Vagina (tissue), 2 donors: ENCODE data around the gene GJD3. TPM values are rescaled to one million over a fixed set of nuclear protein-coding genes. Genes with fewer than 3 reads are reported as not detected.
A peak's percentile ranks its signal among the peaks of the same experiment; 100 is the strongest.

Experiments
- DNase-seq, 2 donors: peaks; one replicate each; pipeline ENCODE4 v3.0.0-alpha.2; 2017; ENCODE audit errors: extremely low spot score in 2 of 2
- H3K27ac ChIP-seq: fragments of 200-600 bp; sonication (generic); one replicate; pipeline ENCODE4 v1.5.1; 2019
- H3K27me3 ChIP-seq: fragments of 200-600 bp; sonication (generic); one replicate; pipeline ENCODE4 v1.5.1; 2019
- H3K36me3 ChIP-seq, 2 donors: fragments of 200-600 bp; sonication (generic); one replicate each; pipeline ENCODE4 v1.5.1; 2017 to 2019
- H3K4me1 ChIP-seq: fragments of 200-600 bp; sonication (generic); one replicate; pipeline ENCODE4 v1.5.1; 2019
- H3K4me3 ChIP-seq, 2 donors: fragments of 200-600 bp; sonication (generic); 1 replicate in 1 of 2; 2 replicates in 1 of 2; pipeline ENCODE4 v1.5.1; 2016 to 2019
- H3K9me3 ChIP-seq: fragments of 200-600 bp; sonication (generic); one replicate; pipeline ENCODE4 v1.5.1; 2019
- POLR2A ChIP-seq, 2 donors: fragments of 450-650 bp; IDR thresholded peaks; one replicate each; pipeline ENCODE4 v1.6.1; 2017; ENCODE audit warnings: antibody characterized with exemption in 2 of 2, mild to moderate bottlenecking in 2 of 2, moderate library complexity in 2 of 2
- POLR2AphosphoS5 ChIP-seq, 2 donors: sonication (generic); formaldehyde crosslinking; IDR thresholded peaks; one replicate each; pipeline ENCODE4 v1.9.0; 2017; ENCODE audit warnings: antibody characterized with exemption in 2 of 2, mild to moderate bottlenecking in 2 of 2, low read depth in 1 of 2; ENCODE audit not compliant: insufficient read depth in 1 of 2
- intact Hi-C: fragments of 100-400 bp; cut with DNase I; formaldehyde crosslinking; loops from one replicate; pipeline ENCODE4 v1.15.1; 2023
- total RNA-seq: library from RNA; depleted of rRNA; stranded (reverse); fragments of >200 nt; gene quantifications from one replicate; pipeline ENCODE4 v1.2.3, GENCODE V29; 2016
- TF ChIP-seq, protein P1 (sequence below), 3 experiments: fragments of 450-650 bp in 2 of 3; fragments of 200-600 bp in 1 of 3; sonication (generic) in 1 of 3; IDR thresholded peaks; one replicate each; pipeline ENCODE4 v1.5.1; 2017 to 2019; ENCODE audit warnings: antibody characterized with exemption in 3 of 3, mild to moderate bottlenecking in 2 of 3, moderate library complexity in 2 of 3

Gene GJD3
- total RNA-seq, 1 donor from 2014 or later = 12.0 TPM

DNA sequence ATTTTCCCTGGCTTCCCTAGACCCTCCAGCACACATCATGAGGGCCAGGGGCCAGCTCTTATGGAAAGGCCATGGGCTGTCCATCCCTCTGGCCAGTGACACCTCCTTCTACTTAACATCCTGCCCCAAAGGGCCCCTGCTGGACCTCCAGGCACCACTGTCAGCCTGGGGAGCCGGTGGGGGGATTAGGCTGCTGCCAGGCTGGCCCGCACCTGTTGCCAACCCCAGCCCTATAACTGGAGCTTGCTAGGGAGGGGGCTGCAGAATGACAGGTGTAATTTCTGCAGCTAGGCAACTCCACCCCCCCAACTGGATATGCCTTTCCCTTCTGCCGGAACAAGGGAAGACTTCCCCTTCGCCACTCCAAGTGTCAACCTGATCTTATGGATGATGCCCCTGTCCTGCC is 43.0 kb downstream of the GJD3 start:
- intact Hi-C loops = no loop called here
- Histone ChIP-seq H3K27me3 (no peaks in the 10 kb centered on the region), H3K27ac (peak overlapping the region; percentile 96), H3K4me1 (peaks cover 94% of the 10 kb centered on the region), H3K4me3 (peak overlapping the region; percentile 80 to 86), H3K36me3 (no peaks in the 10 kb centered on the region), H3K9me3 (no peaks in the 10 kb centered on the region)
- no peak for TF ChIP-seq POLR2AphosphoS5 (IDR thresholded peaks at IDR 0.05; ENCODE audit: insufficient read depth in 1 of 2, low read depth in 1 of 2)
- TF ChIP-seq POLR2A (IDR thresholded peaks at IDR 0.05) = no peak
- TF ChIP-seq, protein P1, sequence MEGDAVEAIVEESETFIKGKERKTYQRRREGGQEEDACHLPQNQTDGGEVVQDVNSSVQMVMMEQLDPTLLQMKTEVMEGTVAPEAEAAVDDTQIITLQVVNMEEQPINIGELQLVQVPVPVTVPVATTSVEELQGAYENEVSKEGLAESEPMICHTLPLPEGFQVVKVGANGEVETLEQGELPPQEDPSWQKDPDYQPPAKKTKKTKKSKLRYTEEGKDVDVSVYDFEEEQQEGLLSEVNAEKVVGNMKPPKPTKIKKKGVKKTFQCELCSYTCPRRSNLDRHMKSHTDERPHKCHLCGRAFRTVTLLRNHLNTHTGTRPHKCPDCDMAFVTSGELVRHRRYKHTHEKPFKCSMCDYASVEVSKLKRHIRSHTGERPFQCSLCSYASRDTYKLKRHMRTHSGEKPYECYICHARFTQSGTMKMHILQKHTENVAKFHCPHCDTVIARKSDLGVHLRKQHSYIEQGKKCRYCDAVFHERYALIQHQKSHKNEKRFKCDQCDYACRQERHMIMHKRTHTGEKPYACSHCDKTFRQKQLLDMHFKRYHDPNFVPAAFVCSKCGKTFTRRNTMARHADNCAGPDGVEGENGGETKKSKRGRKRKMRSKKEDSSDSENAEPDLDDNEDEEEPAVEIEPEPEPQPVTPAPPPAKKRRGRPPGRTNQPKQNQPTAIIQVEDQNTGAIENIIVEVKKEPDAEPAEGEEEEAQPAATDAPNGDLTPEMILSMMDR (IDR thresholded peaks at IDR 0.05) = no peak
- no peak for DNase-seq

DNA sequence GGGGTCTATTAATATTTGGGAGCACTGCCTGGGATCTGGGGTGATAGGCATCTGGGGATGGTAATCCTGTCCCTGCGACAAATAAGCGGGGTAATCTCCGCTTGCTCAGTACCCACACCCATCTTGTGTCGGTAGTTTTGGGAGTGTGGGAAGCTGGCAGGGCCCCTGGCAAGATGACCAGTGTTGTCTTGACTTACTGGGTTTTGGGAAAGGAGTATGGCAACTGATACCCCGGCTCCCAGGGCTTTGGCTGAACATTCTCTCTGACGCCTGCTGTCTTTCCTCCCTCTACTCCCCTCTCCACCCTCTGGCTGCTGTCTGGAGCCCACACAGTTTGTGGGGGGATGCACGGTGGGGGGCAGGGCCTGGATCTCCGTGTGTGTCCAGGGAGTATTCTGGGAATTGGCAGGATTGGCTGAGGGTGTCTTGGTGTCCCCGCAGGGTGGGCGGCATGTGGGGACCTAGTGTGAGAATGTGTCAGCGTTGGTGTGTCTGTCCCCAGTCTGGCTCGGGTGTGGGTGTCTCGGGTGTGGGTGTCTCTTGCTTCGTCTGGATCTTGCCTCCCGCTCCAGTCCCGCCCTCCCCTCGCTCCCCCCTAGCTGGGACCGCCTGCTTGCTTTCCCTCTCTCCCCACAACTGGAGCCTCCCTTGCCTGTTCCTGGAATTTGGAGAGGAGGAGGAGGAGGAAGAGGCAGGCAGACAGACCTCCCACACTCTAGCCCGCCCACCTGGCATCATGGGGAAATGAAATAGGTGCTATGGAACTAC is 43.6 kb downstream of the GJD3 start:
- peak in 1 of 2 donors; percentile 96 for DNase-seq
- no peaks in the 10 kb centered on the region for H3K36me3 ChIP-seq
- H3K4me1 ChIP-seq = peaks cover 94% of the 10 kb centered on the region
- H3K9me3 ChIP-seq = no peaks in the 10 kb centered on the region
- H3K27me3 ChIP-seq = no peaks in the 10 kb centered on the region
- intact Hi-C loops = no loop called here
- peak overlapping the region; percentile 80 to 86 for H3K4me3 ChIP-seq
- H3K27ac ChIP-seq = peak overlapping the region; percentile 96
- TF ChIP-seq POLR2AphosphoS5 (IDR thresholded peaks at IDR 0.05; ENCODE audit: insufficient read depth in 1 of 2, low read depth in 1 of 2) (peak; percentile 15 to 60), POLR2A (IDR thresholded peaks at IDR 0.05) (peak in 1 of 2 donors; percentile 30)
- TF ChIP-seq, protein P1 (IDR thresholded peaks at IDR 0.05) = no peak

DNA sequence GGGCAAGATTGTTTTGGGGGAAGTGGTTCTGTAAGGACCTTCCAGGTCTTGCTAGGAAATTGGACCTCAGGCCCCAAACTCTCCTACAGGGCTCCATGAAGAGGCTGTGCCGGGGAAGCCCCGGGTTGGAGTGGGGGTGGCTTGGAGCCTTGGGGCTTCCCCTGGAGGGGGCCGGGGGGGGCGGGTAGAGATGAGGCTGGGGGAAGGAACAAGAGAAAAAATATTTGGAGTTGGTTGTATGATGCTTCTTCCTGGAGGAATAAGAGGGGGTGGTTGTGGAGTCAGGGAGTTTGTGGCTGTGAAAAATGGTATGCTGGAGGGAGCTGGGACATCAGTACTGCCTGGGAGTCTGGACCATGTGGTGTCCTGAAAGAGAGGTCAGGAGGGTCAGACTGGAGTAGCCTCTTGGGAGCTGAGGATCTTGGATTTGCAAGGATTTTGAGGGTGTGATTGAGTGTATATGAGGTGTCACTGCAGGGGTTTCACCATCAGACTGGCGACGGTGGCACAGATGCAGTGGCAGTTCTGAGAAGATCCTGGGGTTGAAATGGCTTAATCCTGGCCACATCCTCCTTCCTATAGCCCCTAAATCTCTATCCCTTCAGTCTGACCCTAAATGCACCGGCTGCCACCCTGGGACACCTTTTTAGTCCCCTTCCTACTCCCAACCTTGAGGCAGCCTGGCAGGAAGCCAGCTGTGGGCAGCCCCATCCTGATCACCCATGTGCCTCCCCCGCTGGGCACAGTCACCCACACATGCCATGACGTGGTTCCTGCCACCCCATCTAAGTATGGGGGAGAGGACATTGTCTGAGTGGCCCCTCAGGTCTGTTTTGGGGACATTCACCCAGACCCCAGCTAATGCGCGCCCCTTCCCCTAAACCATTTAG is 44.6 kb downstream of the GJD3 start:
- H3K4me3 ChIP-seq = peak overlapping the region; percentile 80 to 86
- H3K4me1 ChIP-seq = peaks cover 94% of the 10 kb centered on the region

DNA sequence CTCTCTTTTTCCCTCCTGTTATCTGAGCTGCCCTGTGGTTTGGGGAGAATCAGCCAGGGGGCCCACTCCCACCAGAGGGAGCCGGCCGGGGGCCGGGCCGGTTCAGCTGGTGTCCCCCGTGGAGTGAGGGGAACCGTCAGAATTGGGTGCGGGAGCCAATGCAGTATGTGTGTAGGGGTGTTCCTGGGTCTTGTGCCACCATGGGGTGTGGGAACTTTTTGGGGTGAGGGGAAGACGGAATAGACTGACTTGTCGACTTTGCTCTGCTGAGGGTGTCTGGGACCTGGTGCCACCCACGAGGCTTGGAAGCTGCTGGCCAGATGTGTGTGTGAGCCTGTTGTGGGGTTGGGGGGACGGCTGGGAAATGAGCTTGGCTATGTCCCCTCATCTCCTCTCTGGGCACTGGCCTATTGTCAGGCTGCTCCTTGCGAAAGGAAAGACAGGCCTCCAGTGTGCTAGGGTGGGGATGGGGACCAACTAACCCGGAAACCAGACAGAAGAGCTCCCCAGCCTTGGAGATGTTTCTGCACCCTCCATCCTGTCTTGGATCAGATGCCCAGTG is 45.6 kb downstream of the GJD3 start:
- intact Hi-C loops = no loop called here
- H3K9me3 ChIP-seq = no peaks in the 10 kb centered on the region
- H3K27ac ChIP-seq = peak overlapping the region; percentile 96
- peaks cover 94% of the 10 kb centered on the region for H3K4me1 ChIP-seq
- TF ChIP-seq, protein P1 (IDR thresholded peaks at IDR 0.05) = peak in 1 of 3 experiments; percentile 11
- no peak for TF ChIP-seq POLR2AphosphoS5 (IDR thresholded peaks at IDR 0.05; ENCODE audit: insufficient read depth in 1 of 2, low read depth in 1 of 2)
- no peaks in the 10 kb centered on the region for H3K36me3 ChIP-seq
- DNase-seq = peak in 1 of 2 donors; percentile 92
- no peaks in the 10 kb centered on the region for H3K27me3 ChIP-seq
- peak overlapping the region; percentile 80 to 86 for H3K4me3 ChIP-seq

More for the DNA sequence above, 44.6 kb downstream of the GJD3 start:
- DNase-seq = no peak
- TF ChIP-seq POLR2A (IDR thresholded peaks at IDR 0.05) = no peak
- TF ChIP-seq, protein P1 (IDR thresholded peaks at IDR 0.05) = no peak
- TF ChIP-seq POLR2AphosphoS5 (IDR thresholded peaks at IDR 0.05; ENCODE audit: insufficient read depth in 1 of 2, low read depth in 1 of 2) = no peak
- intact Hi-C loops = no loop called here
- Histone ChIP-seq H3K27ac (peak overlapping the region; percentile 96), H3K9me3 (no peaks in the 10 kb centered on the region), H3K27me3 (no peaks in the 10 kb centered on the region), H3K36me3 (no peaks in the 10 kb centered on the region)
